HG03520 (cell line): Measurements from ENCODE around the gene ENPP3.

ENCODE experiments used
- ATAC-seq: cut with Tn5 transposase; IDR thresholded peaks from one replicate; pipeline ENCODE4 v1.9.1; 2021; ENCODE audit warnings: mild to moderate bottlenecking, moderate library complexity; ENCODE audit not compliant: unreplicated experiment

ENPP3 gene

DNA sequence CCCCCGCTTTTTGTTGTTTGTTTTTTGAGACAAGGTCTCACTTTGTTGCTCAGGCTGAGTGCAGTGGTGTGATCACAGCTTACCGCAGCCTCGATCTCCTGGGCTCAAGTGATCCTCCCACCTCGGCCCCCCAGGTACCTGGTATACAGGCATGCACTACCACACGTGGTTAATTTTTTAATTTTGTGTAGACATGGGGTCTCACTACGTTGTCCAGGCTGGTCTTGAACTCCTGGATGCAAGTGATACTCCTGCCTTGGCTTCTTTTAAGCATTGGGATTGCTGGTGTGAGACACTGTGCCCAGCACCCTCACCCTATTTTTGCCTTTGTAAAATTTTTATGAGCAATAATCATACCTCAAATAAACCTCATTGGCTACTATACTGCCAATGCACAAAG, 5.5 kb downstream of the ENPP3 start:
- no peak for ATAC-seq

- ATAC-seq, result no peak
Observed at GRCh38 chr6:131642987-131643611, 6.0 kb downstream of the ENPP3 start.

GRCh38 chr6:131643855-131644460, 6.9 kb downstream of the ENPP3 start:
- ATAC-seq, result no peak

DNA sequence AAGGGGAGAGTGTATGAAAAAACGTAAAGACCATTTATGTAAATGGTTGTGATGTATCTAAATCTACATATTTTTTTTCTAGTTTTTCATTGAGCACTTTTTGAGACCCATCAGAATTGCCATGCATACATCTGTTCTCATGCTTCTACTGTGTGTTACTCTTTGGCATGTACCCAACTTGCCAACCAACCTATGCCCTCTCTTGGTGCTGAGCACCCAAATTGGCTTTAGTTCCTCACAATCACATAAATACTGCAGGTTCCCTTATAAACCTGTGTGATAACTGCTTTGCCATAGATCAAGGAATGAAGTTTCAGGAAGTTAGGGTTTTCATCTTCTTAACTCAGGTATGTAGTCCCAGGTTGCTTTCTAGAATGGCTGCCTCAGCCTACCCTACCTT, 7.8 kb downstream of the ENPP3 start:
- ATAC-seq, result no peak

GRCh38 chr6:131645846-131646245, 8.7 kb downstream of the ENPP3 start:
- ATAC-seq, result no peak

- ATAC-seq, result no peak
Observed at GRCh38 chr6:131646249-131646670, 9.2 kb downstream of the ENPP3 start.

DNA sequence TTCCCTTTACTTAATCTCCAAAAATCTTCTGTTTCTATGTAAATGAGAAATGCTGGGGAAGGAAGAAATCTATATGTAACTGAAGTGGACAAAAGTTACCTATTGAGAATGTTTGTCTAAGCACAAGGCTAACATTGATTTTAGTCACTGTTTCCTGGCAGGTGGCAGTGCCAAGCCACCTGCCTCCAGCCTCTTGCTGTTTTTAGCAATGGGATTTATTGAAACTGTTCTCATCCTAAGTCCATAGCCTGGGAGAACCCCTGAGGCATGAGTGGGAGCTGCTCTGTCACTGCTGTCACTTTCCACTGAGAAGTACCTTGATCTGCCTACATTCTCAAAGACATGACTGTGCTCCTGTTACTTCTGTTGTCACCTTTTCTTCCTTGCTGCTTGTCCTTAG, 14.7 kb downstream of the ENPP3 start:
- no peak for ATAC-seq

GRCh38 chr6:131652472-131652871, 15.4 kb downstream of the ENPP3 start:
- no peak for ATAC-seq

DNA sequence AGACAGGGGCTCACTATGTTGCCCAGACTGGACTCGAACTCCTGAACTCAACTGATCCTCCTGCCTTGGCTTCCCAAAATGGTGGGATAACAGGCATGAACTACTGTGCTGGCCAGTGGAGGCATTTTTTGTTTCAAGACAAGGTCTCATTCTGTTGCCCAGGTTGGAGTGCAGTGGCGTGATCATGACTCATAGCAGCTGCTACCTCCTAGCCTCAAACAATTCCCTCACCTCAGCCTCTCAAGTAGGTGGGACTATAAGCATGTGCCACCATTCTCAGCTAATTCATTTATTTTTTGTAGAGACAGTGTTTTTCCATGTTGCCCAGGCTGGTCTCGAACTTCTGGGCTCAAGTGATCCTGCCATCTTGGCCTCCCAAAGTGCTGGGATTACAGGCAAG, 17.2 kb downstream of the ENPP3 start:
- ATAC-seq, result no peak

- ATAC-seq, result no peak
Observed at GRCh38 chr6:131655387-131655786, 18.3 kb downstream of the ENPP3 start.

DNA sequence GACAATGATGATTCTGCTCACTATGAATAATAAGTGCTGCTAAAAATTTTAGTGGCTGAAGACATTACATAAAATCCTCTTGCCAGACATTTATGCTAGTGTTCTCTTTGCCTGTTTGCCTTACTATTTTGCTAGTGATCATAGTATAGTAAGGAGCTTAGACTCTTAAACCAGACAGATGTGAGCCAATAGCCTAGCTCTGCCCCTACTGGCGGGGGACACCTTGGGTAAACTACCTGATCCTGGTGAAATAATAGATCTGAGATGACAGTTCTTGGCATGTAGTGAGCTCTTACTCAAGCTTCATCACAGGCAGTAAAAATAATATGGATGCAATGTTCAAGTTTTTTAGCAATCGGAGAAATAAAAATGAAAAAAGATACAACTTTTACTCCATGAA, 18.8 kb downstream of the ENPP3 start:
- ATAC-seq, result no peak

DNA sequence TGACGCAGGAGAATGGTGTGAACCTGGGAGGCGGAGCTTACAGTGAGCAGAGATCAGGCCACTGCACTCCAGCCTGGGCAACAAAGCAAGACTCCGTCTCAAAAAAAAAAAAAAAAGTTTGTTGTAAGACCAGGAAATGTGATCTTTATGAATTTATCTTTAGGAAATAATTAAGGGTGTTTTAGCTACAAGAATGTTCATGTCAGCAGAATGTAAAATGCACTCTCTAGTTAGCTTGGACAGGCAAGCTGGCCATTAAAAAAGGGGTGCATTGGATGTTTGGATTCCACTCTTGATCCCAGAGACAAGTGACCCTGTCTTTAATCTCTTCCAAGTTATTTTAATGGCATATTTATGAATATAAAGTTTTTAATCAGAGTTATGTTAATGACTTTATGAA, 19.6 kb downstream of the ENPP3 start:
- ATAC-seq, result no peak

- no peak for ATAC-seq
Observed at GRCh38 chr6:131657222-131657621, 20.1 kb downstream of the ENPP3 start.

- no peak for ATAC-seq
Observed at GRCh38 chr6:131657630-131658111, 20.6 kb downstream of the ENPP3 start.

DNA sequence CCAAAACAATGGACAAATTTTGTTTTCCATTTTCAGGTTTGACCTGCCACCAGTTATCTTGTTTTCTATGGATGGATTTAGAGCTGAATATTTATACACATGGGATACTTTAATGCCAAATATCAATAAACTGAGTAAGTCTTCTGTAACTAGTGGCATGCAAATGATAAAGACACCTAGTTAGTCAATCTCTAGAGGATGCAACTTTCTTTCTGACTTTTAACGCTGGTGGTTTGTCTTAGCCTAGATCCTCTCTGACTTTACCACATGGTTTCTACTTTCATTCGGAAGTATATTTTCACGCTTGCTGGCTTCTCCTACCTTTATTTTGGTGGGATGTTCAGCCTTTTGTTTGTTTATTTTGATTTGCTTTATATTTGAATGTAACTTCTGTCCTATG, 21.2 kb downstream of the ENPP3 start:
- ATAC-seq, result no peak

DNA sequence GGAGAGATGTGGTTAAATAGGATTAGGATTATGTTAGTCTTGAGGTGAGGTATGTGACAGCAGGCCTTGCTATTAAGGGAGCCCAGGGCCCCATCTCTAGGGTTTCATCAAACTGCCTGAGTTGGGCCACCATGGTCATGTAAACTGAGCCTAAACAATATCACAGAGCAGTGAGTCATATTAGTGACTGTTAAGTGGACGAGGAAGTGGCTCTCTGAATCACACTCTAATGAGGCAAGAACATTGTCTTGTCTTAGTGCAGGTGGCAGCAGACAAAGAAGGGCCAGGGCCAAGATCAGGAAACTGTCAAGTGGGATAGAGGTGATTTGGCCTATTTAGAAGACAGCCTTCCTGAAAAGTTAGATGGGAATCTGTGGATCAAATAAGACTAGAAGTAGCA, 23.1 kb downstream of the ENPP3 start:
- ATAC-seq, result no peak

GRCh38 chr6:131663578-131664165, 26.6 kb downstream of the ENPP3 start:
- ATAC-seq, result no peak

DNA sequence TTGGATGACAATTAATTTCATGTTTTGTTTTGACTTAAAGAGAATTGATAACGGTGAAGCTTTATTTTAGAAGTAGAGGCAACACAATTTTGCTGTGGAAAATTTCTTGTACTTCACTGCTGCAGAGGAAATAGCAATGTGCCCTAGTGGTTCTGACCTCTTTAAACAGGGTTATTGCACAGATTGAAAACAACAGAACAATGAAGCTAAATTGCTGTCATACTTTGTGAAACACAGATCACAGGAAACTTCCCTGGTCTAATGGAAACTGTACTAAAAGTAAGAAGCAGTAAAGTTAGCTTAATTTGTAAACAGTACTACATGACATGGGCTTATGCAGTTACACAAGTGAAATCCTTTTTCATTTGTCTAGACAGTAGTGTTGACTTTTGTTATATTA, 32.8 kb downstream of the ENPP3 start:
- no peak for ATAC-seq

GRCh38 chr6:131673184-131673583, 36.1 kb downstream of the ENPP3 start:
- ATAC-seq, result no peak

DNA sequence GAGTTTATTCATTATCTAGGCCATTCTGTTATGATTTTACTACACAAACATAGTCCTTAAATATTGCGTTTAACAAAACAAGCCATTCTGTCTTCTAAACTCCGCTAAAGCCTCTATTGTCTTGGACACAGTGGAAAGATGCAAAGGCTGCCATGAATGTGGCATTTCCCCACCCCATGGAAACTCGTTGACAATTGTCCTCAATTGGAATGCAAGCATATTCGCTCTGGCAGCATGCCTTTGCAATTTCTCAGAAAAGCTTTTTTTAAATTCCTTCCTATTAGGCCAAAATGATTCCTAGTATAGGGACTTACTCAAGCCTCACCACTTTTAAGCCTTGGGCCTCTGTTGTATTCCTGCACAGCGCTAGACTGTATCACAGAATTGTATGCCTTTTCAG, 41.3 kb downstream of the ENPP3 start:
- no peak for ATAC-seq

DNA sequence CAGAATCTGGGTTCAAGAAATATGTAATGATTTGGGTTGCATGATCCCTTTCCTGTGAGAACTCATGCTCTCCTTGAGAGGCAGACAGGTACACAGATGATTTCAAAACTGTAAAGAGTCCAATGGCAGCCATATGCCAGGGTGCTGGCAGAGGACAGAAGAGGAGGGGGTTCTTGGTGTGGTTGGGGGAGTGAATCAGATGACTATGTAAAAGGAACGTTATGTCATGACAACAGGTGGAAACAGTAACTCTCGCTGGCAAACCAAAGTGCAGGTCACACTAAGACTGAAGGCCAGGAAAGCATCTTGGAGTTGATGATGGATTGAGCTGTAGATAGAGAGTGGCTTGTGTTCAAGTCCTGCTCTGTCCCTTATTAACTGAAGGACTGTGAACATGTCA, 43.8 kb downstream of the ENPP3 start:
- ATAC-seq, result no peak

DNA sequence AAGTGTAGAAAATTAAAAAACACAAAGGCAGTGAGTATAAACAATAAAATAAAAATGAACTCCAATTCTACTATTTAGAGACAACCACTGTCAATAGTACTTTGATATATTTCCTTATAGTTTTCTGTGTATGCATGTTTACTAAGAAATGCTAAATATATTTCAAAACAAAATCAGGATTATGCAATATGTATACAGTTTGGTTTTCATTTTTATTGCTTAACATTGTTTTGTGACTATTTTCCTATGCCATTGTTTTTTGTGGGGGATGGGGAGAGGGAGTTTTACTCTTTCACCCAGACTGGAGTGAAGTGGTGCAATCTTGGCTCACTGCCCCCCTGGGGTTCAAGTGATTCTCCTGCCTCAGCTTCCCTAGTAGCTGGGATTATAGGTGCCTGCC, 44.5 kb downstream of the ENPP3 start:
- no peak for ATAC-seq

- no peak for ATAC-seq
Observed at GRCh38 chr6:131682442-131682841, 45.3 kb downstream of the ENPP3 start.
